ENCODE data around the gene CBX7. TPM values are rescaled to one million over a fixed set of nuclear protein-coding genes. Genes with fewer than 3 reads are reported as not detected.
"Not testable (repeated sequence)": the region's sequence is repeated elsewhere in the genome, so short reads cannot be mapped to it uniquely, and the experiment has no call there.

CBX7 gene
- total RNA-seq, 2 donors from 2014 or later, result 4.9 to 11.1 TPM

DNA sequence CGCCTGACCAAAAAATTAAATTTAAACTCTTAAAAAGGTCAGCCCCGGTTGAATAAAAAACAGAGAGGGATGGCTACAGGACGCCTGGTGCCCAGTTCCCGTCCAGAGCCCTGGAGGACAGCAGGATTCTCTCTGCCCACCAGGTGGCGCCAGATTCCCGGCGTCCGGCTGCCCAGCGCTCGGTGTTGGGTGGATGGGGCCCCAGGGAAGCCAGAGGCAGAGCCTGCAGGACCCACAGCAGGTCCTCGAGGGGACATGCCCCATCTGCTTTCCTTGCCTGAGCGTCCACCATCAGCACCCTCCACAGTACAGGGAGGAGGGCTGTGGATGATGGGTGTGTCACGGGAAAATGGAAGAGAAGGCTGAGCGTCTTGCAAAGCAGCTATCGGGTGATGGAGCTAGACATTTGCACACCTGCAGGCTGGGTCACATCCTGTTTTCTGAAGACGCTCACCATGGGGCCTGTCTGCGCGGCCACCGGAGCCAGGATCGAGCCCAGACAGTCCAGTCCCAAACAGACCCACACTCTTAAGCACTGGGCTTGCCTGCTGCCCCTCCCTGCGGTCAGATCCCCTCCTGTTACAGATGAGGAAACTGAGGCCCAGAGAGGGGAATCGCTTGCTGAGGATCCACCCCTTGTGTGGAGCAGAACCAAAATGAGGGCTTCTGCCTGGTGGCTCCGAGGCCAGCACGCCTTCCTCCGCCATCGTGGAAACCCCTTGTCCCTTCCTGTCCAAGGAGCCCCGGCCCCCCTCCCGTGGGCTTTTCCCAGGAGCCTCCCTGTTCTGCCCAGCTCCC, 18.5 kb upstream of the CBX7 start:
- Mint-ChIP-seq H3K27me3 (peaks cover 7% of the 10 kb centered on the region in 2 donors), H3K4me1 (ENCODE audit: low read depth in 2 of 2) (peaks cover 27 to 32% of the 10 kb centered on the region in 2 donors), H3K4me3 (no peak overlapping the region), H3K36me3 (no peaks in the 10 kb centered on the region), H3K9me3 (no peaks in the 10 kb centered on the region), H3K27ac (no peak overlapping the region)
- DNase-seq (ENCODE audit: low spot score) (peak; percentile 84), ATAC-seq (peak; percentile 81 to 83)

DNA sequence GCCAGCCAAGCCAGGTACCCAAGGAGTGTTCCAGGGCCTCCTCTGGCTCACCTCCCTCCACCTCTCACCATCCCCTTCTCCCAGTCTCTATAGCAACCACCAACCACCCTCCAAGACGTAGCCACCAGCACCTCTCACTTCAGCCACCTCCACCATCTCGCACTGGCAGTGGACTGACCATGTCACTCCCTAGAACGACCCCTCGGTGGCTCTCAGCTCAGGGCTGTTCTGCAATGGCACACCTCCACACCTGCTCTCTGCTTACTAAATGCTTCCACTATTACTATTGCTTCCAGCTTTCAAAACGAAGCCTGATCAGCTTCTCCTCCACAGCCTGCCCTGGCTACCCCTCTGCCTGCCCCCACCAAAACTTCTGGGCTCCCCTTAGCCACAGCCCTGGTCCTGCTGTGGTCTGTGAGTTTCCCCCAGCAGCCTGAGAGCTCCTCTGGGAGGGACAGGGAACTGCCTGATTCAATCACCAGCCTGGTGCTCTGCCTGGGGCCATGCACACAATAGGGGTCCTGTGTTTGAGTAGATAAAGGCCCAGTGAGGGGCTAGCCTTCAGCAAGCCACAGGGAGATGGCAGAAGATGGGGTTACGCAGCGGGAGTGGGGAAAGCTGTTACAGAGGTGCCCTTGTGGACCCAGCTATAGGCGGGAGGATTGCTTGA, 17.5 kb upstream of the CBX7 start:
- H3K36me3 Mint-ChIP-seq, result no peaks in the 10 kb centered on the region
- H3K4me3 Mint-ChIP-seq, result no peak overlapping the region
- peaks cover 7% of the 10 kb centered on the region in 2 donors for H3K27me3 Mint-ChIP-seq
- H3K9me3 Mint-ChIP-seq, result no peaks in the 10 kb centered on the region
- H3K27ac Mint-ChIP-seq, result no peak overlapping the region
- no peak for ATAC-seq
- peaks cover 27 to 32% of the 10 kb centered on the region in 2 donors for H3K4me1 Mint-ChIP-seq (ENCODE audit: low read depth in 2 of 2)
- no peak for DNase-seq (ENCODE audit: low spot score)

DNA sequence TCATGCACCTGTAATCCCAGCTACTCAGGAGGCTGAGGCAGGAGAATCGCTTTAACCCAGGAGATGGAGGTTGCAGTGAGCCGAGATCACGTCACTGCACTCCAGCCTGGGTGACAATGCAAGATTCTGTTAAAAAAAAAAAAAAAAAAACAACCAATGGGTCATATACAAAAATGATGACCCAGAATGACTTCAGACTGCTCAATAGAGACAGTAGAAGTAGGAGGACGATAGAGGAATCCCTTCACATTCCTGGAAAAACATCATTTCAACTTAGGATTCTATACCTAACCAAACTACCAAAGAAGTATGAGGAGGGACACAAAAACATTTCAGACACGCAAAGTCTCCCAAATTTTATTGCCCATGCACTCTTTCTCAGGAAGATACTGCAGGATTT, 14.1 kb upstream of the CBX7 start:
- no peak for ATAC-seq
- peaks cover 6 to 7% of the 10 kb centered on the region in 2 donors for H3K4me1 Mint-ChIP-seq (ENCODE audit: low read depth in 2 of 2)
- H3K27ac Mint-ChIP-seq, result no peak overlapping the region
- no peak overlapping the region for H3K4me3 Mint-ChIP-seq
- H3K9me3 Mint-ChIP-seq, result no peaks in the 10 kb centered on the region
- peaks cover 7% of the 10 kb centered on the region in 2 donors for H3K27me3 Mint-ChIP-seq
- H3K36me3 Mint-ChIP-seq, result no peaks in the 10 kb centered on the region
- no peak for DNase-seq (ENCODE audit: low spot score)

DNA sequence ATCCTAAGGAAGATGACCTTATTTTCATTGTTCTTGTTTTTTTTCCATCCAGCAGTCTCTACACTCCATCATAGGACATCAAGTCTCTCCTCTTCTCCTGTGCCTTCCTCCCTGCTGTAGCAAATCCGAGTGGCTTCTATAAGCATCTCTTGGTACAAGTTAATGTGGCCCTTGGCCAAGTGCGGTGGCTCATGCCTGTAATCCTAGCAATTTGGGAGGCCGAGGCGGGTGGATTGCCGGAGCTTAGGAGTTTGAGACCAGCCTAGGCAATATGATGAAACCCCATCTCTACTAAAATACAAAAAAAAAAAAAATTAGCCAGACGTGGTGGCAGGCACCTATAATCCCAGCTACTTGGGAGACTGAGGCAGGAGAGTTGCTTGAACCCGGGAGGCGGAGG, 3.6 kb upstream of the CBX7 start:
- not testable (repeated sequence) for H3K27ac Mint-ChIP-seq, ATAC-seq, H3K4me3 Mint-ChIP-seq

DNA sequence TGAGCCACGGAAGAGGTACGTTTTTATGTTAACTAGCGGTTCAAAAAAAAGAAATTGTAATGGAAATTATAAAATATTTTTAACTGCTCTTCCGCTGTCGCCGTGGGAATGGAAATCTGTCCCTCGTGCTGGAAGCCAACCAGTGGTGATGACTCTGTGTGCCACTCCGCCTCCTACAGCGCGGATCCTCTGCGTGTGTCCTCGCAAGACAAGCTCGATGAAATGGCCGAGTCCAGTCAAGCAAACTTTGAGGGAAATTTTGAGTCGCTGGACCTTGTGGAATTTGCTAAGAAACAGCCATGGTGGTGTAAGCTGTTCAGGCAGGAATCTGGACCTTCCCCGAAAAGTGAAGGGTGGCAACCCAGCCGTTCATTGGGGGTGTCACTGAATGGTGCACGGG, 2.9 kb upstream of the CBX7 start:
- H3K4me1 Mint-ChIP-seq (ENCODE audit: low read depth in 2 of 2), result peaks cover 18% of the 10 kb centered on the region in 2 donors
- no peak overlapping the region for H3K27ac Mint-ChIP-seq
- H3K27me3 Mint-ChIP-seq, result peaks cover 4 to 14% of the 10 kb centered on the region in 2 donors
- no peak overlapping the region for H3K4me3 Mint-ChIP-seq
- no peak for ATAC-seq
- peak; percentile 54 for DNase-seq (ENCODE audit: low spot score)
- no peaks in the 10 kb centered on the region for H3K9me3 Mint-ChIP-seq
- no peaks in the 10 kb centered on the region for H3K36me3 Mint-ChIP-seq

More for the DNA sequence above, 3.6 kb upstream of the CBX7 start:
- not testable (repeated sequence) for DNase-seq (ENCODE audit: low spot score); H3K9me3 Mint-ChIP-seq; H3K36me3 Mint-ChIP-seq
- peaks cover 14 to 15% of the 10 kb centered on the region in 2 donors for H3K4me1 Mint-ChIP-seq (ENCODE audit: low read depth in 2 of 2)
- peaks cover 4 to 14% of the 10 kb centered on the region in 2 donors for H3K27me3 Mint-ChIP-seq

DNA sequence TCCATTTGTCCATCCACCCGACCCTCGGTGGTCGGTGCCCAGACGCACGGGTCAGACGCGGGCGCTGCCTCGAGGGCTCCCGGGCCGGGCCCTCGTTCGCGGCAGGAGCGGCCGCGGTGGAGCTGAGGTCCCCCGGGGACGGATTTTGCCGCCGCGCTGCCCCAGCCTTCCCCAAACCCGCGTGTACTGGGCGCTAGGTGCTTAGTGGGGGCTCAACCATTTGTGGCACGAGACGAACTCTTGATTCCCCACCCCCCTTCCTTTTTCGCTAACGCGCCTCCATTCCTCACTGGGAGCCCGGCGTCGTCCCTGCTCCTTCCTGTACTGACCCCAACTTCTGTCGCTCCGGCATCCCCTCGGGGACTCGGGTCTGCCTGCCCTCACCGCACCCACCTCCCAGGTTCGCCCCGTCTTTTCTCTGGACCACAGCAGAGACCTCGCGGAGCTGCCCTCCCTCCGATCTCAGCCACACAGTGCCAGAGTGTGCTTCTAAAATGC, 789 bp upstream of the CBX7 start:
- ATAC-seq (peak; percentile 0), DNase-seq (ENCODE audit: low spot score) (peak; percentile 45)
- Mint-ChIP-seq H3K4me1 (ENCODE audit: low read depth in 2 of 2) (peaks cover 18 to 23% of the 10 kb centered on the region in 2 donors), H3K36me3 (no peaks in the 10 kb centered on the region), H3K4me3 (peak overlapping the region; percentile 96), H3K27me3 (peaks cover 4 to 14% of the 10 kb centered on the region in 2 donors), H3K27ac (peak overlapping the region; percentile 67 to 82), H3K9me3 (no peaks in the 10 kb centered on the region)

DNA sequence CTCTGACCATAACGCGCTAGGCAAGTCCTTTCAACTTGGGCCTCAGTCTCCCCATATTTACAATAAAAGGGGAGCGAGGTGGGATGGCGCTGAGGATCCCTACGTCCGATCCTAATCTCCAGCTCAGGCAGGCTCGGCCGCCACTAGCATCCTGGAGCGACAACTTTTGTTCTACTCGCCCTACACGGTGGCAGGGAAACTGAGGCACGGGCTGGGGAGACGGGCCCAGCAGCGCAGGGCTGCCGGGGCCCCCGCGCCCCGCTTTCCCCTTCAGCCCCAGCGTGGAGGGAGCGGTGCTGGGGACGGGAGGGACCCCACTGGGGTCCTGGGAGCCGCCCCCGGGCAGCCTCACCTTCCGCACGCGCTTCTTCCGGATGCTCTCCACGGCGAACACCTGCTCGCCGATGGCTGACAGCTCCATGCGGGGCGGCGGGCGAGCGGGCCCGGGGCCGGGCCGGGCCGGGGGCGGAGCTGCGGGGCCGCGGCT, 413 bp downstream of the CBX7 start:
- no peak for DNase-seq (ENCODE audit: low spot score)
- no peak for ATAC-seq
- Mint-ChIP-seq H3K36me3 (no peaks in the 10 kb centered on the region), H3K4me1 (ENCODE audit: low read depth in 2 of 2) (peaks cover 18 to 27% of the 10 kb centered on the region in 2 donors), H3K27me3 (peaks cover 4 to 14% of the 10 kb centered on the region in 2 donors), H3K4me3 (peak overlapping the region; percentile 96), H3K27ac (no peak overlapping the region), H3K9me3 (no peaks in the 10 kb centered on the region)

DNA sequence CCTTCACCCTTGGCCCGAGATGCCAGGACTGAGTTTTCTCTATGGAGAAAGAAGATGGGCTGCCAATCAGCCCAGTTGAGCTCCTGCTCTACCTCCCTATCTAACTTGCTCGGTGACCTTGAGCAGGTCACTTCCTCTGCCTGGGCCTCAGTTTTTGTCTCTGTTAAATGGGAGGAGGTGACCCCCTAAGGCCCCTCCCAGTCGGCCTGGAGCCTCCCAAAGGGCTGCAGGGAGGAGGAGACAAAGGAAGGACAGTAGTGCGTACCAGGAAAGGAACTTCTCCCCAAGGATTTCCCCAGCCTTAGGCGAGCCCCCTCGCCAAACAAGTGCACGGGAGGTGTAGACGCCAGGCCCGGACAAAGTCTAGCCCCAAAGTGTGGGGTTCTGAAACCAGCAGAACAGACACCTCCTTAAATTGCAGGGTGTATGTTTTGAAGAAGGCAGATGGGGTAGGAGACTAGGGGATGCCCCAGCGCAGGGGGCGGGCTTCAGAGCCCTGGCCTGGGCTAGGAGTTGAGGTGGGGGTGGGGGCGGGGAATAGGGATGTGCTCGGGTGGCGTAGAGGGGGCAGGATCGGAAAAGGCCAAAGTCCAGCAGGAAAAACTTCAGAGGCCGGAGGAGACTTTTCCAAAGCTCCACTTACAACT, 1.0 kb downstream of the CBX7 start:
- ATAC-seq (no peak), DNase-seq (ENCODE audit: low spot score) (no peak)
- Mint-ChIP-seq H3K27me3 (peaks cover 4 to 14% of the 10 kb centered on the region in 2 donors), H3K27ac (peak overlapping the region in 1 of 2 donors; percentile 62), H3K4me3 (peak overlapping the region; percentile 96), H3K9me3 (no peaks in the 10 kb centered on the region), H3K4me1 (ENCODE audit: low read depth in 2 of 2) (peaks cover 18 to 30% of the 10 kb centered on the region in 2 donors), H3K36me3 (no peaks in the 10 kb centered on the region)

DNA sequence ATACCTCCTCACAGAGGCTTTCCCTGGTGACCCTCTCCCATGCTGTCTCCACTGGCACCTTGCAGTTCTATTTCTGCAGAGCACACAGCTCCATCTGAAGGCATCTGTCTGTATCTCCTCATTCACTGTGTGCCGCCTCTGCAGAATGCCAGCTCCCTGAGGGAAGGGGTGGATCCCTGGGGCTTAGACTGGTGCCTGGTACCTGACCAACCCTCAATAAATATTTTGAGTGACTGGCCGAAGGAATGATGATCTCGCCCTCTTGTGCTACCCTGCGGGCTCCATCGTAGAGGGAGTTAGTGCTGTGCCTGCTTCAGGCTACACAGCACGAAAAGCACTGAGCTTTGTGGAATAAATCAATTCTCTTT, 1.6 kb downstream of the CBX7 start:
- Mint-ChIP-seq H3K27me3 (peaks cover 4 to 14% of the 10 kb centered on the region in 2 donors), H3K4me3 (peak overlapping the region; percentile 96), H3K36me3 (no peaks in the 10 kb centered on the region), H3K4me1 (ENCODE audit: low read depth in 2 of 2) (peaks cover 18 to 32% of the 10 kb centered on the region in 2 donors), H3K27ac (peak overlapping the region in 1 of 2 donors; percentile 62), H3K9me3 (no peaks in the 10 kb centered on the region)
- ATAC-seq (no peak), DNase-seq (ENCODE audit: low spot score) (no peak)

DNA sequence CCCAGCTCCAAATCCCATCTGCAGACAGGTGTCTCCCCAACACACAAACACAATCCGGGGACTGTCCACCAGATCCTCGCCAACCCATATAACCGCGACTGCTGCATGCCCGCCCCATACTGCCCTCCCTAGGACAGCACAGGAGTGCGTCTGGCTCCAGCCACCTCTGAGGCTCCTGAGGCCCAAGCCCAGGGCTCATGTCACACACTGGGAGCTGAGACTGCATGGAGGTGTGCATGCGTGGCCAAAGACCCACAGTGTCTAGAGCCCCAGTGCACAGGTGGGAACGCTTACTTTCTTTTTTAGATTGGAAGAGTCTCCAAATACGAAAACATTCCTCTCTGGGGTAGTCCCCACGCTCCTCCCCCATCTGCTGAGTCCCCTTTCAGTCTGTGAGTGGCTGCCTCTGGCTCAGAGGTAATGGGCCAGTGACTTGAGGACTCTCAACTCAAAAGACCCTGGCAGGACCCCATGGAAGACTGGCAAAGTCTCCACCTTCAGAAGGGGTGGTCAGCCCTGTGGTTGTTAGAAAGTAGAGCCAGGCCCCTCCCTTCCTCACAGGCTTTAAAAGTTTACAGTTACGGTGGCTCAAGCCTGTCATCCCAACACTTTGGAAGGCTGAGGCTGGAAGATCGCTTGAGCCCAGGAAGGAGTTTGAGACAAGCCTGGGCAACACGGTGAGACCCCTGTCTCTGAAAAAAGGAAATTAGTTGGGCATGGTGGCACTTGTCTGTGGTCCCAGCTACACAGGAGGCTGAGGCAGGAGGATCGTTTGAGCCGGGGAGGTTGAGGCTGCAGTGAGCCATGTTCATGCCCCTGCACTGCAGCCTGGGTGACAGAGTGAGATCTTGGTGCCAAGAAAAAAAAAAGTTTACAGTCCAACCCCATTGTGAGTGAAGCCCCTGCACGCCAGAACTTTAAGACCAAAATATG, 2.3 kb downstream of the CBX7 start:
- H3K4me3 Mint-ChIP-seq, result peak overlapping the region; percentile 96
- H3K4me1 Mint-ChIP-seq (ENCODE audit: low read depth in 2 of 2), result peaks cover 18 to 32% of the 10 kb centered on the region in 2 donors
- ATAC-seq (no peak), DNase-seq (ENCODE audit: low spot score) (peak; percentile 45)
- peaks cover 4 to 14% of the 10 kb centered on the region in 2 donors for H3K27me3 Mint-ChIP-seq
- H3K9me3 Mint-ChIP-seq, result no peaks in the 10 kb centered on the region
- peak overlapping the region; percentile 62 to 70 for H3K27ac Mint-ChIP-seq
- no peaks in the 10 kb centered on the region for H3K36me3 Mint-ChIP-seq

DNA sequence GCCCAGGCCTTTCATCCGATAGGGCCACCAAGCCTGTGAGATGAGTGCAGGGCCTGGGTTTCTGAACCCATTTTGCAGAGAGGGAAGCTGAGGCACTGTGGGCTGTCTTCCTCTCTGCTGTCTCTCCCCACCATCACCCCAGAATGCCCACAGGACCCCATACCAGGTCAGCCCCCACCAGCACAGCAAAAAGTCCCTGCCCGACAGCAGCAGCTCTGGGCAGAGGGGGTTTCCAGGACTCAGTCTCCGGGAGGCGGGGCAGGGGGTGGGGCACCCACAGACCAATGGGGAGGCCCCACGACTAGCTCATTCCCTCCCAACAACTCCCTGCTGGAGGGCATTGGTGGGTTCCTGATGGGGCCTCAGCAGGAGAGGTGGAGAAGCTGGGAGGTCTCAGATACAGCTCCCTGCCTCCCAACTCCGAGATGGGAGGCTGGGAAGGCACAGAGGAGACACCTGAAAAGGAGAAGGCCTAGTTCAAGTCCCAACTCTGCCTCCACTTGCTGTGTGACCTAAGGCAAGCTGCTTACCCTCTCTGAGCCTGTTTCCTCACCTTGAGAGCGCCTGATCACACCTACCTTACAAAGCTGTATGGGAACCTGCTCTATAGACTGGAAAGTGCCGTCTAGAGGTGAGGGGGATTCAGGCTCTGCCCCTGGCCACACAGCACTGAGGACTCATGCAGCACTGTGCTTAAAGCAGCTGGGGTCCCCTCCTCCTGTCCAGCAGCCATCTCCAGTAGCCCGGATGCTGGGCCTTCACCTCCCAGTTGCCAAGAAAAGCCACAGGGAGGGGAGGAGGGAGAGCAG, 3.5 kb downstream of the CBX7 start:
- ATAC-seq, result peak in 1 of 2 donors; percentile 11
- H3K27ac Mint-ChIP-seq, result peak overlapping the region; percentile 70 to 75
- peak overlapping the region; percentile 15 for H3K4me3 Mint-ChIP-seq
- H3K4me1 Mint-ChIP-seq (ENCODE audit: low read depth in 2 of 2), result peaks cover 22 to 36% of the 10 kb centered on the region in 2 donors
- no peaks in the 10 kb centered on the region for H3K9me3 Mint-ChIP-seq
- H3K27me3 Mint-ChIP-seq, result peaks cover 4 to 6% of the 10 kb centered on the region in 2 donors
- peak; percentile 74 for DNase-seq (ENCODE audit: low spot score)
- H3K36me3 Mint-ChIP-seq, result no peaks in the 10 kb centered on the region

DNA sequence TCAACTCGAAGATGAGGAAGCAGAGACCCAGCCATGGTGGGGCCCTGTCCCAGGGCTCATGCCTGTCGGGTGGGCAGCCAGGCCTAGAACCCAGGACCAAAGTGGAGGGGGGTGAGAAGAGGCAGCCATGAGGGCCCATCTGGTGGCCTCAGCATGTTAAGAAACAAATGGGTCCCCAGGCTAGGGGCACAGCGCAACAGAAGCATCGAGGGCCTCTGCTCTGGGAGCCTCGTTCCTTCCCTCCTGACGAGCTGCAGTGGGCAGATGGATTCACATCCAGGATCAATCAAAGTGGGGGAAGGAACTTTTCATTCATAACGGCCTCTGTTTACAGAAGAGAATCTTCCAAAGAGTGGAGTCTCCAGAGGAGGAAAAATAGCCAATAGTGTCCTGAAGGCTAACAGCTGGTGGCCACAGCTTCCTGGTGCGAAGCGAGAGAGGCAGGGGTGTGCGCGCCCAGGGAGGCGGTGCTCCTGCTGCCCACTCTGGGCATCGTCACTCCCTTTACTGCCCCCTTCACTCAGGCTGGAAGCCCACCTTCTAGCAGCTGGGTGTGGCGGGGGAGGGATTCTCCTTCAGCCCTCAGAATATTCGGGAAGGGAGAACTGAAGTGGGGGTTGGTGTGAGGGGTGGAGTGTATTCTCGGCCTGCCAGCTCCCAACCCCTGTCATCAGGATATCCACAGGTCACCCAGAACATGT, 4.3 kb downstream of the CBX7 start:
- no peaks in the 10 kb centered on the region for H3K36me3 Mint-ChIP-seq
- H3K4me3 Mint-ChIP-seq, result no peak overlapping the region
- DNase-seq (ENCODE audit: low spot score) (peak; percentile 46), ATAC-seq (no peak)
- peak overlapping the region; percentile 70 to 75 for H3K27ac Mint-ChIP-seq
- H3K27me3 Mint-ChIP-seq, result no peaks in the 10 kb centered on the region
- no peaks in the 10 kb centered on the region for H3K9me3 Mint-ChIP-seq
- H3K4me1 Mint-ChIP-seq (ENCODE audit: low read depth in 2 of 2), result peaks cover 15 to 32% of the 10 kb centered on the region in 2 donors

Measured in natural killer cell treated with Interleukin-12 subunit alpha and Interleukin-12 subunit beta and Interleukin-15 and Interleukin-18, amount 100 ng/mL, for 72 hours (primary cell).